ENCODE measurements around the gene CDC73. TPM values are rescaled to one million over a fixed set of nuclear protein-coding genes. Genes with fewer than 3 reads are reported as not detected.

Gene CDC73
- total RNA-seq (2013; cell fraction: nucleolus; rRNA removed) = 77.3 and 78.7 TPM in 2 replicates
- total RNA-seq (2014; rRNA removed) (10.6 and 11.1 TPM in 2 replicates), total RNA-seq (2014; rRNA removed; fragmentation: Illumina TruSeq; extraction: Trizol) (14.2 and 15.3 TPM in 2 replicates), total RNA-seq (2021) (34.5 and 42.8 TPM in 2 replicates), polyA plus RNA-seq (2011; rRNA removed) (38.7 and 57.5 TPM in 2 replicates), polyA plus RNA-seq (2014; fragmentation: Illumina TruSeq; extraction: Trizol) (22.0 and 23.3 TPM in 2 replicates), polyA plus RNA-seq (2014; fragmentation: Nextera tagmentation; extraction: Ambion mirVana) (10 to 100 TPM; 21.0 to 21.3 TPM), polyA plus RNA-seq (2014; rRNA removed) (13.8 and 14.8 TPM in 2 replicates), polyA plus RNA-seq (2016; fragmentation: Nextera tagmentation; extraction: Ambion mirVana) (10 to 100 TPM; 37.5 to 43.4 TPM), polyA minus RNA-seq (2011; rRNA and poly(A)+ RNA removed) (26.9 and 58.4 TPM in 2 replicates), Bru-seq, nascent RNA (percentile 90 among the genes with signal in this experiment), BruChase-seq, experiment 1, labeled RNA remaining after a 6-hour chase (percentile 82 among the genes with signal in this experiment), BruChase-seq, experiment 2, labeled RNA remaining after a 2-hour chase (percentile 87 among the genes with signal in this experiment)
- polyA plus RNA-seq (2011; ENCODE audit: low read depth) = 16.1 TPM
- polyA plus RNA-seq (2011; cell fraction: cytosol; rRNA removed) = 11.5 and 13.5 TPM in 2 replicates
- 15.3 and 15.4 TPM in 2 replicates for polyA plus RNA-seq (2011; cell fraction: nucleus; rRNA removed)
- polyA plus RNA-seq (2012) = 14.1 and 20.6 TPM in 2 replicates
- polyA minus RNA-seq (2011; cell fraction: cytosol; rRNA and poly(A)+ RNA removed) = 18.4 and 20.0 TPM in 2 replicates
- 27.7 and 52.1 TPM in 2 replicates for polyA minus RNA-seq (2011; cell fraction: nucleus; rRNA and poly(A)+ RNA removed)
- long read RNA-seq, experiment 1, full-length matches to known transcripts = 27 of 41 reads
- long read RNA-seq, experiment 1, partial matches to known transcripts = 11 of 41 reads
- long read RNA-seq, experiment 1, other reads (novel, unspliced or antisense) = 3 of 41 reads
- long read RNA-seq, experiment 2, full-length matches to known transcripts = 20 of 65 reads
- long read RNA-seq, experiment 2, partial matches to known transcripts = 30 of 65 reads
- long read RNA-seq, experiment 2, other reads (novel, unspliced or antisense) = 15 of 65 reads

DNA sequence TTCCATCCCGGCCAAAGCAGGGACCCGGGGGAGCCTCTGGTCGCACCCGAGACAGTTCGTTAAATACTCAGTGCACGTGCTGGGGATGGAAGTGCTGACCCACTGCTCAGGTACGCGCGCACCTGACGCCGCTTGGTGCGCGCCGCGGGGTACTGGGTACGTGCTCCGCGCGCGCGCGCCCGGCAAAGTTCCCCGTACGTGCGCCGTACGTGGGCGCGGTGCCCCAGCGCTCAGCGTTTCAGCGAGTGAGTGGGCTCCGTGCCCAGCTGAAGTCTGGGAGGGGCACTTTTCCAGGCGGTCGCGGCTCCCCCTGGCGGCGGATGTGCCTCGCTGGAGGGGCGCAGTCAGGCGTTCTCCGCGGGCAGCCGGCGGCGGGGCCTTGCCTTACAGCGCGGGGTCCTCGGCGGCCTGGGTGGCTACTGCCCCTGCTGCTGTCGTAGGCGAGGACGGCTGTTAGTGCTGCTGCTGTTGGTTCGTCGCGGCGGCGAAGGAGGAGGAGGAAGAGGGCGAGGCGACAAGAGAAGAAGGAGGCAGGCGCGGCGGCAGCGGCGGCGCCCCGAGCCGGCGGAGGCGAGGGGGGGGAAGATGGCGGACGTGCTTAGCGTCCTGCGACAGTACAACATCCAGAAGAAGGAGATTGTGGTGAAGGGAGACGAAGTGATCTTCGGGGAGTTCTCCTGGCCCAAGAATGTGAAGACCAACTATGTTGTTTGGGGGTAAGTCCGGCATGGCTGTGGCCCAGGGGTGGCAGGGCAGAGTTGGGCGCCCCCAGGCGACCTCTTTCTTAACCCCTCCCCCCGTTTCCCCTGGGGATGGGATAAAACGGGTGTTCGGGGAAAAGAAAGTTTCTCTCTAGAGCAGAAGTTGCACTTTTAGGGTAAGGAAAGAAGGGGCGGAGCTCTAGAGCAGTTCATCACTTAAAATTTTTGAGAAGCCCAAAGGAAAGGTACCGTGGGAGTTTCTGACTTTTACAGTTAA is at the start of gene CDC73:
TSS of gene CDC73 (plus strand) at position 416 of the 978 bp plus-strand sequence. CDS start at position 586, 170 bp downstream.
- 1% methylated on average over 81 of the region's 85 CpGs for WGBS (ENCODE audit: insufficient coverage, insufficient replicate concordance, low lambda C conversion rate, missing lambda C conversion rate)
- Histone ChIP-seq H4K20me1 (ENCODE audit: control insufficient read depth, insufficient read depth) (no peaks in the 10 kb centered on the region), H3K27ac (ENCODE audit: control insufficient read depth, insufficient read depth) (peak within 1 kb of the TSS; percentile 92), H3K4me1 (ENCODE audit: control insufficient read depth, insufficient read depth, low read length) (no peaks in the 10 kb centered on the region; the same call in 1 of the 2 replicates), H3K27me3 (replicated peaks in 1 of 2; ENCODE audit: control insufficient read depth in 2 of 2, insufficient read depth in 2 of 2, low read length in 1 of 2) (no peaks in the 10 kb centered on the region), H3K4me3 (peak within 1 kb of the TSS; percentile 91), H3K79me2 (ENCODE audit: control insufficient read depth, insufficient read depth, low read length) (peaks cover 44% of the 10 kb centered on the region), H3K36me3 (ENCODE audit: control insufficient read depth in 2 of 2, insufficient read depth in 2 of 2, low read length in 1 of 2) (peaks cover 0 to 8% of the 10 kb centered on the region in 2 experiments; a peak in 1 of 4 replicates), H2AFZ (ENCODE audit: control insufficient read depth, low read depth, low read length) (peak within 1 kb of the TSS; percentile 92), H3K9me3 (replicated peaks; ENCODE audit: control insufficient read depth, insufficient read depth, low read length) (no peaks in the 10 kb centered on the region), H3K9ac (ENCODE audit: control insufficient read depth, insufficient read depth, low read length) (peak within 1 kb of the TSS; percentile 94), H3K4me2 (ENCODE audit: control insufficient read depth, insufficient read depth) (peak within 1 kb of the TSS; percentile 87)
- TSS peak; percentile 75 for BruUV-seq (replicated peaks)
- ChIA-PET RAD21 (ENCODE audit: unreplicated experiment) (interaction anchor here (1.1 to 2.4 kb wide), 7 partner anchors 17 to 315 kb away, joined by 4 to 12 read pairs (median 8); partner anchors contain the start of genes GLRX2, RO60 and UCHL5), SMC1A (ENCODE audit: uncharacterized antibody, unreplicated experiment) (interaction anchor here (0.7 to 2.2 kb wide), 12 partner anchors 11 to 644 kb away, joined by 3 to 10 read pairs (median 4); no protein-coding TSS in a partner anchor), POLR2A (interaction anchor here (1.1 to 4.1 kb wide), 4 partner anchors 17 to 515 kb away, joined by 3 to 26 read pairs (median 11); partner anchors contain the start of genes GLRX2, RO60 and UCHL5), CTCF (interaction anchor here (0.6 to 3.1 kb wide), 24 partner anchors 10 to 647 kb away, joined by 3 to 14 read pairs (median 5); partner anchors contain the start of genes GLRX2, RO60 and UCHL5)
- DNase-seq (ENCODE audit: low read depth, low spot score) (peak; percentile 89), ATAC-seq (peak; percentile 93), FAIRE-seq (peak; percentile 95)
- intact Hi-C loops (cut with micrococcal nuclease; ENCODE audit: unreplicated experiment) = loop anchor here (1.0 to 5.0 kb wide), 7 partner anchors 17 to 647 kb away; partner anchors contain the start of genes GLRX2, RGS1, RGS2 and RO60
- in situ Hi-C loops (cut with MboI) = loop anchor here (10.0 kb wide), 1 partner anchor 307 kb away; no protein-coding TSS in a partner anchor
- TF ChIP-seq GATAD2B (conservative IDR thresholded peaks at IDR 0.05; ENCODE audit: low read depth) = peak; percentile 91; the same call in 1 of the 2 replicates
- TF ChIP-seq NR2C1 (IDR thresholded peaks at IDR 0.05) = no peak
- TF ChIP-seq CTCF (IDR thresholded peaks at IDR 0.05 in 2 of 3, conservative IDR thresholded peaks at IDR 0.05 in 1 of 3; ENCODE audit: control insufficient read depth in 2 of 3, extremely low read depth in 1 of 3, insufficient read depth in 1 of 3, low read depth in 3 of 3, low read length in 3 of 3) = peak; percentile 87 to 96 (median 88)
- peak; percentile 51 for TF ChIP-seq SP1 (IDR thresholded peaks at IDR 0.05; ENCODE audit: low read depth, low read length)
- TF ChIP-seq MYB (IDR thresholded peaks at IDR 0.05; ENCODE audit: borderline replicate concordance, low read depth, low read length) = peak; percentile 90
- peak; percentile 52; the same call in 1 of the 2 replicates for TF ChIP-seq PAX5 (IDR thresholded peaks at IDR 0.05; ENCODE audit: borderline replicate concordance, low read depth, low read length)
- TF ChIP-seq SUZ12 (IDR thresholded peaks at IDR 0.05; ENCODE audit: unreplicated experiment) = no peak
- TF ChIP-seq NBN (IDR thresholded peaks at IDR 0.05) = peak; percentile 93; the same call in 1 of the 2 replicates
- peak; percentile 99 for TF ChIP-seq HDGF (IDR thresholded peaks at IDR 0.05)
- TF ChIP-seq CBX3 (IDR thresholded peaks at IDR 0.05; ENCODE audit: borderline replicate concordance, low read depth) = no peak
- TF ChIP-seq ZNF622 (IDR thresholded peaks at IDR 0.05) = no peak
